Breast epithelium (tissue), 3 donors: ENCODE results near the gene USP28.

ENCODE experiments used
- POLR2A ChIP-seq: fragments of 450-650 bp; IDR thresholded peaks from one replicate; pipeline ENCODE4 v1.6.1; 2016; ENCODE audit warnings: antibody characterized with exemption, mild to moderate bottlenecking, moderate library complexity
- POLR2AphosphoS5 ChIP-seq, 3 donors: sonication (generic); formaldehyde crosslinking; IDR thresholded peaks; one replicate each; pipeline ENCODE4 v1.6.1; 2017; ENCODE audit warnings: antibody characterized with exemption in 3 of 3
- TF ChIP-seq, protein P1 (sequence below), 3 donors: fragments of 450-650 bp; IDR thresholded peaks; one replicate each; pipeline ENCODE4 v1.5.1; 2016 to 2017; ENCODE audit warnings: antibody characterized with exemption in 3 of 3, mild to moderate bottlenecking in 3 of 3, moderate library complexity in 3 of 3

- TF ChIP-seq POLR2AphosphoS5 (IDR thresholded peaks at IDR 0.05) (no peak), POLR2A (no peak)
- TF ChIP-seq, protein P1, sequence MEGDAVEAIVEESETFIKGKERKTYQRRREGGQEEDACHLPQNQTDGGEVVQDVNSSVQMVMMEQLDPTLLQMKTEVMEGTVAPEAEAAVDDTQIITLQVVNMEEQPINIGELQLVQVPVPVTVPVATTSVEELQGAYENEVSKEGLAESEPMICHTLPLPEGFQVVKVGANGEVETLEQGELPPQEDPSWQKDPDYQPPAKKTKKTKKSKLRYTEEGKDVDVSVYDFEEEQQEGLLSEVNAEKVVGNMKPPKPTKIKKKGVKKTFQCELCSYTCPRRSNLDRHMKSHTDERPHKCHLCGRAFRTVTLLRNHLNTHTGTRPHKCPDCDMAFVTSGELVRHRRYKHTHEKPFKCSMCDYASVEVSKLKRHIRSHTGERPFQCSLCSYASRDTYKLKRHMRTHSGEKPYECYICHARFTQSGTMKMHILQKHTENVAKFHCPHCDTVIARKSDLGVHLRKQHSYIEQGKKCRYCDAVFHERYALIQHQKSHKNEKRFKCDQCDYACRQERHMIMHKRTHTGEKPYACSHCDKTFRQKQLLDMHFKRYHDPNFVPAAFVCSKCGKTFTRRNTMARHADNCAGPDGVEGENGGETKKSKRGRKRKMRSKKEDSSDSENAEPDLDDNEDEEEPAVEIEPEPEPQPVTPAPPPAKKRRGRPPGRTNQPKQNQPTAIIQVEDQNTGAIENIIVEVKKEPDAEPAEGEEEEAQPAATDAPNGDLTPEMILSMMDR (IDR thresholded peaks at IDR 0.05), result no peak
These were observed 10.5 kb upstream of the USP28 start for GRCh38 chr11:113885897-113886296.
